NCI-H2029 (cell line): ENCODE measurements around the gene TACC2.

ENCODE experiments used
- DNase-seq: peaks from one replicate; lab custom pipeline; 2025; lab: John Stamatoyannopoulos, UW

TACC2 gene

DNA sequence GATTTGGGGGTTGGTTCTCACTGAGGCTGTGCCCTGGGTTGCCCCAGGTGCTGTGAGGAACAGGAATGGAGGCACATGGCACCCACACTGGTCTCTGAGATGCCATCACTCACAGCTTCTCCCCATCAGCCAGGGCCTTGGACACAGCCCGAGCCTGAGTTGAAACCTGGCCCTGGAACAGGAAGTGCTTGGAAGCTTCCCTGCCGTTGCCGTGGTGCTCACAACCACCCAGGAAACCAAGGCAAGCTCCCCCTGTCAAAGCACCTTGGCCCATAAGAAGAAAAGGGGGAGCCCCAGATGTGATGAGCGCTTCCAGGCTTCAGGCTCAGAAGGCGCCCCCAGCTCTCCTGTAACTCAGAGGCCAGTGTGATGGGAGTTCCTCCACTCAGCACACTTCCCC is 282.1 kb downstream of the TACC2 start, which contains the start of gene BTBD16:
TSS of gene BTBD16 (plus strand) at position 221 of the 400 bp plus-strand sequence. CDS start 3,786 bp downstream, outside the sequence.
- no peak for DNase-seq

DNA sequence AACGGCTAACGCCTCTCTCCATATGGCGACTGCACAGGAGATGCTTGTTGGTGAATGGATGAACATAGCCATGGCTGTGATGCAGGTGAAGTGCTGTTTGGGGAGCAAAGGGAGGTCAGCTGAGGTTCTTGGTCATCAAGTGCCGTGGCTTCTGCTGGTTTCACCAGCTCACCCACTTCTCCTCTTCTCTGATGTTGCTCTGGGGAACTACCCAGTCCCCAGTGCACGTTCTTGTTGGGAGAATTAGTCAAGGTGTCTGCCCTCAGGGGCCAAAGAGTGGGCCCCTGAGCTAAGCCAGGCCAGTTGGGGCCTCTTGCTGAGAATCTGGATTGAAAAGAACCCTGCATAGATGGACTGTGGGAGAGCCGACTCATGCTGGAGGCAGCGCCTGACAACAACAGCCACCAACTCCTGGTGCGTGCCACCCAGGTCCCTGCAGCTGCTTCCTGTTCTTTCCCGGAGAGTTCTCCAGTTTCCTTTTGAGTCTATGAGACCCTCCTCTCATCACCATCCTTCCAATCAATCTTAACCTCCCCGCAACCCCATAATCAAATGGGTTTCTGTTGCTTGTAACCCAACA is 285.1 kb downstream of the TACC2 start:
- no peak for DNase-seq

DNA sequence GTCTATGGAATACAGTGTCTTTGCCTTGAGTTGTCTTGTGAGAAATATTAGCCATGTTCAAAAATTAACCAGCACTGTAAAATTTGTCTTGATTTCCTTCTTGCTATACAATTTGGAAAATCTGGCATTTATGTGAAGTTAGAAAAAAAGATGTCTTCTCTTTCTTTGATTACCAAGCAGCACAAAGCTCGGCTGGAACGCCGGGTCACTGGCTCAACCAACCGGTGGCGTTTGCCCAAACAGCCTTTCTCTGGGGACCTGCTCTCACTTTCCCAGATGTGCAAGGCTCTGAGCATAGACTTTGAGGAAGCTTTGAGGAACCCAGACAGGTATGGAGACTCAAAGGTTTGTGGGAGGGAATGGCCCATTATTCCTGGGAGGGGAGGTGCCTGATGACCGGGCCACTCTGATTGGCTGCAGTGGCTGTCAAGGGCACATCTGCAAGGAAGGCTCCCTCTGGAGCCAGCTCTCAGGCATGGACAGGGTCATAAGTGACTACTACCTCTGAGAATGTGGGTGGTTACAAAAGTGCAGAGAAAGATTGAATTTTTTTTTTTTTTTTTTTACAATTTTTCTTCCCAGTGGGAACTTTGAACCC is 287.7 kb downstream of the TACC2 start:
- no peak for DNase-seq

DNA sequence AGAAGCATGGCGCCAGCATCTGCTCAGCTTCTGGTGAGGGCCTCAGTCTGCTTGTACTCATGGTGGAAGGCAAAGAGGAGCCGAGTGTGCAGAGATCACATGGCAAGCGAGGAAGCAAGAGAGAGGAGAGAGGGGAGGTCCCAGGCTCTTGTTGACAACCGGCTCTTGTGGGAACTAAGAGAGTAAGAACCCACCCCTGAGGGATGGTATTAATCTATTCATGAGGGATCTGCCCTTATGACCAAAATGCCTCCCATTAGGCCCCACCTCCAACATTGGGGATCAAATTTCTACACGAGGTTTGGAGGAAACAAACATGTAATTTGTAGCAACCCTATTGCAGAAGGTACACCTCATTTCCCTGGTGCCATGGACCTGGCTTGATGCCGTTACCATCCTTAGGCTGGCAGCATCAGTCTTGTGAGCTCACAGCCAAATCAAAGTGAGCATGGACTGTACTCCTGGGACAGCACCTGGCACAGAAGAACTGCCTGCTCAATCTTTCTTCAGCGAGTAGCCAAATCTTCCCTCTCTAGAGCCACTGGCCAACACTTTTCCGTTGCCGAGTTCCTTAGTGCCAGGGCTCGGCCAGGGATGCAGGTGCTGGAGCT is 288.7 kb downstream of the TACC2 start:
- DNase-seq = no peak

DNA sequence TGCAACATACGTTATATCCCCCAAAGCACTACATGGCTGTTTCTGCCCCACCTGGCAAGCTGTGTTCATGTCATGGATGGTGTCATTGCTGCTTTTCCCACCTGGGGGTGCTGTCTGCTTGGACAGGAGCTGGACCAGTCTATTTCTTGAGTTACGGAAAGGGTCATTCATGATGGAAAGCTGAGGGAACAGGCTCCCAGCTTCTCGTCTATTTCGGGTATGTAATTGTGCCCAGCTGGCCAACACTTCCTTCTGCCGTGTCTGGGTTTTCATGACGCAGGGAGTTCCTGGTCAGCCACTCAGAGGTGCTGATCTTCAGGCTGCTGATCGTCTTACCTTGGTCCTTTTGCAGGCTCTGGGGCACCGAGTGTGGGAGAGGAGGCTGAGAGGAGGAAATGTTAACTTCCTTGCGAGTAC is 290.8 kb downstream of the TACC2 start:
- no peak for DNase-seq

DNA sequence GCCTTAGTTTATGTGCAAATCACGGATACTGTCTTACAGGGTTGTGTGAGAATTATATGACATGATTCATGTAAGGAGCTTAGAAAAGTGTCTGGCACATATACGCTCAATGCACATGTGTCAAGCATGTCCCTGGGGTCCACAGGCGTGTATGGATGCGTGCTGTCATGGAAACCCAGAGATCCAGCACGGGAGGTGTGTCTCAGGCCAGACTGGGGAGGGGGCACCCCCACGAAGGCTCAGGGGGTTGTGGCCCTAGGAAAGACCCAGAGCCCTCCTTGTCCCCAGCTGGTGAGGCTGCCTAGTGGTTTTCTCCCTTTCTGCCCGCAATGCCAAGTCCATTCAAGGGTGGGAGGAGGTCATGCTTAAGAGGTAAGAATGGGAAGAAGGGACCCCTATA is 291.2 kb downstream of the TACC2 start:
- DNase-seq = no peak

DNA sequence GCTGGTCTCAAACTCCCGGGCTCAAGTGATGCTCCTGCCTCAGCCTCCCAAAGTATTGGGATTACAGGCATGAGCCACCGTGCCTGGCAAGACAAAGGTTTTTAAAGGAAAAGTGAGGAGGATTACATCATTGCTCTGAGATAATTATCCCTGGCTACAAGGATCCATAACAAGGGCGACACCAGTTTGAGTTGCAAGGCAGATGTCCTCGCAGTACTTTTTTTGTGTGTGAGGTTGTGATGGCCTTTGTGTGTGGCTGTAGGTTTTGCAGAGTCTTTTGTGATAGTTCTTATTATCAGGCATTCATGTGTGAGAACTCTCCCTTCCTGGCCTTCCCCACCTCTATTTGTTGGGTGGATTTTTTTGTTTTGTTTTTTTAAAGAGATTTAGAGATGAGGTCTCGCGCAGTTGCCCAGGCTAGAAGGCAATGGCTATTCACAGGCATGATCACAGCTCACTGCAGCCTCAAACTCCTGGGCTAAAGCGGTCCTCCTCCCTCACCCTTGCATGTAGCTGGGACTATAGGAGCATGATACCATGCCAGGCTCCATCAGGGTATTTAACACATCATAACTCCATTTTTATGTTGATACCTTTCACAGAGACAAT is 292.2 kb downstream of the TACC2 start:
- DNase-seq = no peak

DNA sequence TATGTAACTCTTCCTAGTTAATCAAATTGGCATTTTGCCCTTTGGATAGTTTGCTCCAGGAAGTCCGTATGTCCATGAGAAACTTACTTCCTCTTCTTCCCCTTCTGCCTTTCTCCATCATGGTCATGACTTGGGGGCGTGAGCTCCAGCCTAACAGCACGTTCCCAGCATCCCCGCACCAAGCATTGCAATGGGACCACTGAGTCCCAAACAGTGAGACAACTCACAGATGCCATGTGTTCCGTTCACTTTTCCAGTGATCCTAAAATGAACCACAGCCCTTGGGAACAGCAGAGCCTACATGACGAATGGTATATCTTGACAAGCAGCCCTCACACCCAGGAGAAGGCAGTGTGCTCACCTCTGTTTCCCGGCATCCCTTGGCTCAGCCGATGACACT is 292.8 kb downstream of the TACC2 start:
- DNase-seq = no peak

DNA sequence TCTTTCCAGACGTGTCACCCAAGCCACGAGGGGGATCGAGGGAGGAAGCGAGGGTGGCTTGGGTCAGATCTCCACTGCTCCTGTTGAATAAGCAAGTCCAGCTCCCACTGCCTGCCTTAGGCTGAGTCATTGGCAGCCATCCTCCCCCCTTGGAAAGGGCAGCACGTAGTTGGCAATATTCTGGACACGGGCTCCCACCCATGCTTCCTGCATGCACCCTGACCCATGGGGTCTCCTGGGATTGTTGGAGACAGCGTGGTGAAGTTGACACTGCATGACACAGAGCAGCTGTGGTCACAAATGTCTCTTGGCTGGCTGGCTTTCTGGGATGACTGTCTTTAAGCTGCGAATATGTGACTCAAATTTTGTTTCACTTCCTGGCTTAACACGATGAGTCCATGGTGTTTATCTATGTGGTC is 293.3 kb downstream of the TACC2 start:
- no peak for DNase-seq

DNA sequence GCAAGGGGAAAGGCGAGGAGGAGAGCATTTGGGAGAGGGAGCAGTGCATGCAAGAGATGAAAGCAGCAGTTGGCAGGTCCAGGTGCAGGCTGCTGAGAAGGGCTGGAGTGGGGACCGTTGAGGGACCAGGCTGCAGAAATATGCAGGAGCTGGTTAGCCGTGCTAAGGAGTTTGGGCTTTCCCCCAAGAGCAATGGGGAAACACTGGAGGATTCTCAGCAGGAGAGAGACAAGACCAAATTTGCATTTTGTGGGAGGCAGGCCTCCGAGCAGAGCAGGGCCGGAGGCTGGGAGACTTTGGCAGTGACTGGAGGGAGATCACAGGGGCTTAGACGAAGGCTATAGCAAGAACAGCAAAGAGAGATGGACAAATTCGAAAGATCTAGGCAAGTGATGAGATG is 293.9 kb downstream of the TACC2 start:
- DNase-seq = no peak

DNA sequence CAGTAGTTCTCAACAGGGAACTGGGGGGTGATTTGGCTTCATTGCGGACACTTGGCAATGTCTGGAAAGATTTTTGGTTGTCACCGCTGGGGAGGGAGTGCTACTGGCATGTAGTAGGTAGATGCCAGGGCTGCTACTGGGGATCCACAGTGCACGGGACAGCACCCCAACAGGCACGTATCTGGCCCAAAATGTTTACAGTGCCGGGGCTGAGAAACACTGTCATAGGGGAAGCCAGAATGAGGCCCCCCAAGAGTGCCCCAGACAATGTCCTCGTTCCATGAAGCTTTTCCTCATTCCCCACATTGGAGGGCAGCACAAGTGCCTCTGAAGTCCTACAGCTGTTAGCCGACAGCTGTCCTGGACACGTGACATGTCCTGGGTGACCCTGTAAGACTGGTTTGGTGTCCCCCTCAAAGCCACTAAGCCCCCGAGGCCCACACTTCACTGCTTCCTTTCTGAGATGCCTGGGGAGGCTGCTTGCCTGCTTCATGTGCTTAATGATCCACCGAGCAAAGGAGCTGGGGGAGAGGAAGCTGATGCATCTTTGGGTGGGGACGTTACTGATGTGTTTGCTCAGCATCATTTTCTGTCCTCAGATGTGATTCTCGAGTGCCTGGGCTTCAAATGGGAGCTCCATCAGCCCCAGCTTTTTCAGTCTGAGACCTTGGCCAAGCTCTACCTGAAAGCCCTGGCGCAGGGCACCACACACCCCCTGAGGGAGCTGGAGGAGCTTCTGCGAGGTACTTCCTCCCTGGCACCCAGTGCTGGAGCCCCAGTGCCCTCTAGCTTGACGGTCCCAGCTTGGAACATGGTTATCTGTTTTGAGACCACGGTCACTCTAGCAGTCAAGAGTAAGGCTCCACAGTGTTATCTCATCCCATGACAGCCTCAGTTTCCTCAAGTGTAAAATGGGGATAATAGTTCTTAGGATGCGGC is 296.8 kb downstream of the TACC2 start:
- DNase-seq = no peak

DNA sequence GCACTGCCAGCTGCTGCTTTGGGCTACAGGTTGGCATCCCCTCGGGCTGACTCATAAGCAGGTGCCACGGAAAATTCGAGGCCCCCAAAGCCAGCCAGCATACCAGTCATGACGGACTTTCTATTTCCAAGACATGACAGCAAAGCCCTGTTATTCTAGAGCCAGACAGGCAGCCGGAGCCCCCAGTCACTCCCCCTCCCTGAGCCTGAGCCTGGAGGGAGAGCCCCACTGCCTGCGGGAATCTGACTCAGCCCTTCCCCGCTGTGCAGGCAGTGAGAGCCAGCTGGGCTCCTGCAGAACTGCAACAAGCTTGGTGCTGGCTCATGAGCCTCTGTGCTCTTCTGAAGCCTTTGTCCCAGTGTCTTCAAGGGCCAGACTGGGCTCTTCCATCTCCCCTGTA is 297.9 kb downstream of the TACC2 start:
- no peak for DNase-seq

DNA sequence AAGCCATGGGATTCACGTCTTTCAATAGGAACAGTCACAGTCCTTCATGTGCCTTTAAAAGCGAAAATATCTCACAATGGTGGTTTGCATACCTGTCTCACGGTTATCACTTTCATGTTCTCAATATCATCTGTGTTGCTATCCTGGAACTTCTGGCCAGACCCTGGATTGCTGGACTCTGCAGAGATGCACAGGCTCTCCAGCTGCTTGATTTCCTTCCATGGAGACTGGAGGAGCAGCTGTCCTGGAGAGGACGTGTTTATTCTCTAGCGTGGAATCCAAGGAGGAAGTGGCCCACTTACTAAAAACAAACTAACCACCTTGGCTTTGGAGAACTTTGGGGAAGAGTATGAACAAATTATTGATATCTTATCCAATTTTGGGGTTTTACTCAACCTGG is 298.6 kb downstream of the TACC2 start:
- DNase-seq = no peak

DNA sequence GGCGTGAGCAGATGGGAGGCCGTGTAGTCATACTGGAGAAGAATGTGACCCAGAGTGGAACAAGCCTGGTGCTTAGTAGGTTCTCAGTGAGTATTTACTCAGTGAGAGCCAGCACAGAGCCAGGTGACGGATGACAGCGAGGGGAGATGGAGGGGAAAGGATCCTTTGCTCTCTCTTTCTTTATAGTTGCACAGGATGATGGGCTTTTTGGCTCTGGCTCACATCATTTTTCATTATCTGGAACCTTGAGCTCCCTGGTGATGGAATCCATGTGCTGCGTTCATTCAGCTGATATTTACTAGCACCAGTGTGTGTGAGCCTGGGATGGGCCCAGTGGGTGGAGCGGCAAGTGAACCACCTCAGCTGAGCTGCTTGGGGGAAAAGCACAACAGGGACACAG is 299.3 kb downstream of the TACC2 start:
- DNase-seq = no peak

DNA sequence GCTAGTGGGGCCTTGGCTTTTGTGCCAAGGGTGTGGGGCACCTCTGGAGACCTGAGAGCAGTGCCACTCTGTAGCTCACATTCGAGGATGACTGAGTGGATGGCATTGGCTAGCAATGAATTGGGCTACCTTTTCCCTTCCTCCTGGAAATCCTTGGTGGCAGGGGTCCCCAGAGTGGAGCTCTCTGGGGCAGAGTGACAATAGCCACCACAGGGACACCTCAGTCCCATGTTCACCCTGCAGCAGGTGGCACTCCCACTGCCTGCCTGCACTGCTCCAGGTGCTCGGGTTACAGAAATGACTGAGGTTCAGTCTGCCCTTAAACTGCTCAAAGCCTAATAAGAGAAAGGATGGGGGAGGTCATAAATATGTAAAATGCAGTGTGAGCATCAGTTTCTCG is 300.0 kb downstream of the TACC2 start:
- DNase-seq = no peak

DNA sequence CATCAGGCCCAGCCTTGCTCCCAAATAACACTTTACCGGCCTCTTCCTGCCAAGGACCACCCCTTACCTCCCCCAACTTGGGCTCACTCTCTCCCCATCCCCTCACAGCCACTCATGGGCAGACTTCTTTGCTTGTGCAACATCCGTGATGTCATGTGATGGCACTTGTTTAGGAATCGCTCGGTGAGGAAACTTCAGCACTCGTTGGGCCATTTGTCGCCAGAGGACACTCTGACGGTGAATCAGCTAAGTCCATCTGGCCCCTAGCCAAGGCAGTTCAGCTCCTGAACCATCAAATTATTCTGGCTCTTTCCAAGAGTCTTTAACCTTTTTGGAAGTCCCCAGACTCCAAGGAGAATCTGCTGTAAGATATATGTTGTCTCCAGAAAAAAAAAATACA is 301.4 kb downstream of the TACC2 start:
- no peak for DNase-seq

DNA sequence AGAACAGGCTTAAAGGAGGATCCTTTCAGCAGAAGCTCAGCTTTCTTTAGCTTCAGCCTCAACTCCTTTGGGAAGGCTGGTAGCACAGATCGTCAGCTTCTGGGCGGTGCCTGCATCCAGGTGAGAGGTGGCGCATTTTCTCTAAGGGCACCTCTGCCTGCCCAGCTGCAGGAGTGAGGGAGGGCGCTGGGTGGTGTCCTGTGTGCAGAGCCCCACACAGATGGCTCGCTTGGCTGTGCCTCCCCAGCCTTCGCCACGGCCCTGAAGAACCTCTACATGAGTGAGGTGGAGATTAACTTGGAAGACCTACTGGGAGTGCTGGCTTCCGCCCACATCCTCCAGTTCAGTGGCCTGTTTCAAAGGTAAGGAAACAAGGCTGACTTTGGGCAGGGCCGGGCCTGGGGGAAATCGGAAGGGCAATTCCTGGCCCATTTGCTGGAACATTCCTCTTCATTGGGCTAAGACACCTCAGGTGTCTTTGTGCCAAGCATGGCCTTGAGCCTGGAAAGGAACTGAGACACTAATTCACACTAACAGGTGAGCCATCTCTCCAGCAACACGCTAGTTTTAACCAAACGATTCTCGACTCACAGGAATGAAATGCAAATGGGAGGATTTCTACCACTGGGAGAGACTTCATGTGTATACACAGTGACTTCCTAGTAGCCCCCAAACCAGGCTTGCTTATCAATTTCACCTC is 302.0 kb downstream of the TACC2 start:
- DNase-seq = no peak

DNA sequence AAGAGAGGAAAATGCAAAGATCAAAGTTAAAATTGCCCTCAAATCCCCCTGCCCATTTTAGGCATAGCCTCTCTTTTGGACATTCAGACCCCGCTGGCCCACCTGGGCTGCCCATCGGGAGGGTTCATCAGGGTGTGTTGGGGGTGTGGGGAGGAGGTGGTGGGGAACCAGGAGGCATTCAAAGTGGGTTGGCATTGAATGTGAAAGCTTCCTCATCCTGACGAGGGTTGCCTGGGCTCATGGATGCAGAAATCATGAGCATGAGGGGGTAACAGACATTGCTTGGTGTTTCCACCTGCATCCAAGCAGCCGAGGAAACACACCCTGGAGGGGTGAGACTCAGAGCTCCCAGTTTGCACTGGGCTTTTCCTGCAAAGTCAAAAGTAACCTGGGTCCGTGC is 302.8 kb downstream of the TACC2 start:
- DNase-seq = no peak

DNA sequence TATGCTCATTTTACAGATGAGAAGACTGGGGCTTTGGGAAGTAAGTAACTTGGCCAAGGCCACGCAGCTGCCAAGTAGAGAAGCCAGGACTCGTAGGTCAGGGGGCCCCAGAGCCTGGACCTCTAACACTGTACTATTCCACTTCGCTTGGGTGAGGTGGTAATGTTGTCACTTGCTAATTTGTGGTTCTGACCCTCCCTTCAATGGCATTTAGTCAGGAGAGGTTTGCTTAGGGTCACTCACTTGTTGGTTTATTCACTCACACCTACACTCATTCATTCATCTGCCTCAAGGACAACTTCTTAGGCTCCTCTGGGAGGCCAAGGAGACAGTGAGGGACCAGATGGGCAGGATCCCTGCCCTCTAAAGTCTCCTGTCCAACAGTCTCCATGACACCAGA is 303.4 kb downstream of the TACC2 start:
- no peak for DNase-seq

DNA sequence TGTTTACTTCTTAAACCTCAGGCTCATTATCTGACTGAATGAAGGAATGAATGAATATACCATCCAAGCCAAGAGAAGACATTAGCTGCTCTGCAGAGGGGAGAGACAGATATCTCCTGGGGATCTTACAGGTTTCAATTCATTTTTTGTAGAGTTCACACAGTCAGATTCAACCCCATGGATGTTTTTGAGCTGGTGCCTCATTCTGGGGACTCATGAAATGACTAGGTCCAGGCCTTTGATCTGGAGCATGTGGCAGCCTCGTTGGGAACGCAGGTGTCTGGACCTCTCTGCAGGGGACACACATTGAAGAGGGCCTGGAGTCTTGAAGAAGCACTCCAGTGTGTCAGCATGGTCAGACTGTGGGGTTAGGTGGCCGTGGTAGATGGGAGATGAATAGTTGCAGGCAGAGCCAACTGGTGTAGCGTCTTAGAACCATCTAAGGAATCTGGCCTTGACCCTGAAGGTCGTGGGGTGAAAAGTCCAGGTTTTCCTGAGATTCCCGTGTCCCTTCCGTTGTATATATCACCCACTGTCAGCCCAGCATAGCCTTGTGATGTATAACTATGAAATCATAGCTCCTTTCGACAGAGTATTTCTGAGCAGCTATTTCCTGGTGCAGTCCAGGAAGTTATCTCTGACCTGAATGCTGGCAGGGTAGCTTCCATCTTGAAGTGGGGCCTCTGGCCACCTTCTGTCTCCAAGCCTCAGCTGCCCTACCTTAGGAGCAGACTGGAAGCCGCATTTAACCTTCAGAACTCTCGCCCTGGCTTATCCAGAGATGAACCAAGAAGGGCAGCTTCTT is 304.4 kb downstream of the TACC2 start:
- DNase-seq = no peak

DNA sequence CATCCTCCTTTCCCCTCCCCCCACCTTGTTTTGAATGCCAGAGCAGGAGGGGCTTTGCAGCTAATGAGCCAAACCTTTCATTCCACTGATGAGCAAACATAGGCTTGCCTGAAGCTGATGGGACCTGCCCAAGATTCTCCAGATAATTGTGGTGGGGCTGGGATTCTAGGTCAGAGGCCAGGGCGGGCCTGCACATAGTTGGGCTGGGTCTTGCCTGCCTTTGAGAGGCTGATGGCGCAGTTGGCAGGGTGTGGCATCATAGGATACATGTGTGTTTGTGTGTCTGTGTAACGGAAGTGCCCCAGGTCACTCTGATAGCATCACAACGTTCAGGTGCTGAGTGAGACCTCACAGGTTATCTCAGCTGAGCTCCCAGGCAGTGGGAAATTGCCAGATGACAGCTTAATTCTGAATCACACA is 305.0 kb downstream of the TACC2 start:
- DNase-seq = no peak
